K562 (cell line): ENCODE data around the gene TMEM164.

Source experiments
- MYNN ChIP-seq, 2 experiments: sonication (generic); formaldehyde crosslinking in 1 of 2; IDR thresholded peaks; 2 replicates each; pipeline versions ENCODE4 v1.5.0 to v1.6.1; 2016 to 2020; ENCODE audit warnings: antibody characterized with exemption in 1 of 2, missing genetic modification reagents in 1 of 2
- SIRT6 ChIP-seq: IDR thresholded peaks from one replicate; pipeline ENCODE4 v1.6.1; 2012; ENCODE audit warnings: low read depth, mild to moderate bottlenecking, control low read depth, inconsistent platforms, low read length, moderate library complexity
- YY1 ChIP-seq, 3 experiments: IDR thresholded peaks; 2 replicates each; pipeline ENCODE4 v1.6.1; 2011; ENCODE audit warnings: low read length in 2 of 3, mild to moderate bottlenecking in 2 of 3, moderate library complexity in 2 of 3, borderline replicate concordance in 1 of 3, control low read depth in 1 of 3, low read depth in 1 of 3; ENCODE audit not compliant: insufficient read depth in 3 of 3, insufficient replicate concordance in 2 of 3, control insufficient read depth in 1 of 3, insufficient read length in 1 of 3; ENCODE audit errors: extremely low read depth in 1 of 3
- TF ChIP-seq, protein P1 (sequence below): fragments of 450-650 bp; IDR thresholded peaks from 2 replicates; pipeline ENCODE4 v1.6.1; 2016; ENCODE audit warnings: antibody characterized with exemption
- TF ChIP-seq, protein P2 (sequence below), 3 experiments: IDR thresholded peaks in 2 of 3; conservative IDR thresholded peaks in 1 of 3; 2 replicates each; pipeline ENCODE4 v1.5.1; 2011 to 2012; ENCODE audit warnings: low read length in 3 of 3, mild to moderate bottlenecking in 3 of 3, control low read depth in 2 of 3, improper control_type of control experiment in 1 of 3, inconsistent platforms in 1 of 3, low read depth in 1 of 3, mixed read lengths in 1 of 3, moderate library complexity in 1 of 3; ENCODE audit not compliant: insufficient read depth in 2 of 3

DNA sequence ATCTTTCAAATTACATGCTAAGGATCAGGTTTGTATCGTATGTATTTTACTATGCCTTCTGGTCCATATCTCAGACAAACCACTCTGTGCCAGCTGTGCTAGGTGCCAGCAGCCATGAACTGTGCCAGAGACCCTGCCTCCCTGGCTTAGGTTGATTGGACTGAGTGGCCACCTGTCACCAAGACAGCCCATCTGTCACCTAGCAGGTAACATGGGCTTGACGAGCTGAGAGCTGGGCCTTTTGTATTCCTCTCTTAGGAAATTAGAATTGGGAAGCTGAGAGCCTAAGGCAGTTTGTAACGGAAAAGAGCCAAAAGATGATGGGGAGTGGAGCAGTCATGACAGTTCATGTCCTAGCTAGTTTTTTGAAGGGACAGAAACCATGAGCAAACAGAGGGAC lies 42.5 kb downstream of the TMEM164 start:
- TF ChIP-seq MYNN (IDR thresholded peaks at IDR 0.05) (no peak), MYNN (CRISPR knock-in tag; IDR thresholded peaks at IDR 0.05) (no peak), SIRT6 (no peak), YY1 (IDR thresholded peaks at IDR 0.05; ENCODE audit: borderline replicate concordance in 1 of 3, control insufficient read depth in 1 of 3, extremely low read depth in 1 of 3, insufficient read depth in 3 of 3, insufficient read length in 1 of 3, insufficient replicate concordance in 2 of 3, low read depth in 1 of 3, low read length in 2 of 3) (no peak)
- TF ChIP-seq, protein P1, sequence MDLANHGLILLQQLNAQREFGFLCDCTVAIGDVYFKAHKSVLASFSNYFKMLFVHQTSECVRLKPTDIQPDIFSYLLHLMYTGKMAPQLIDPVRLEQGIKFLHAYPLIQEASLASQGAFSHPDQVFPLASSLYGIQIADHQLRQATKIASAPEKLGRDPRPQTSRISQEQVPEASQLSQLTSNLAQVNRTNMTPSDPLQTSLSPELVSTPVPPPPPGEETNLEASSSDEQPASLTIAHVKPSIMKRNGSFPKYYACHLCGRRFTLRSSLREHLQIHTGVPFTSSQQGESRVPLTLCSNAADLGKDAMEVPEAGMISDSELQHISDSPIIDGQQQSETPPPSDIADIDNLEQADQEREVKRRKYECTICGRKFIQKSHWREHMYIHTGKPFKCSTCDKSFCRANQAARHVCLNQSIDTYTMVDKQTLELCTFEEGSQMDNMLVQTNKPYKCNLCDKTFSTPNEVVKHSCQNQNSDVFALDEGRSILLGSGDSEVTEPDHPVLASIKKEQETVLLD: no peak
- TF ChIP-seq, protein P2, sequence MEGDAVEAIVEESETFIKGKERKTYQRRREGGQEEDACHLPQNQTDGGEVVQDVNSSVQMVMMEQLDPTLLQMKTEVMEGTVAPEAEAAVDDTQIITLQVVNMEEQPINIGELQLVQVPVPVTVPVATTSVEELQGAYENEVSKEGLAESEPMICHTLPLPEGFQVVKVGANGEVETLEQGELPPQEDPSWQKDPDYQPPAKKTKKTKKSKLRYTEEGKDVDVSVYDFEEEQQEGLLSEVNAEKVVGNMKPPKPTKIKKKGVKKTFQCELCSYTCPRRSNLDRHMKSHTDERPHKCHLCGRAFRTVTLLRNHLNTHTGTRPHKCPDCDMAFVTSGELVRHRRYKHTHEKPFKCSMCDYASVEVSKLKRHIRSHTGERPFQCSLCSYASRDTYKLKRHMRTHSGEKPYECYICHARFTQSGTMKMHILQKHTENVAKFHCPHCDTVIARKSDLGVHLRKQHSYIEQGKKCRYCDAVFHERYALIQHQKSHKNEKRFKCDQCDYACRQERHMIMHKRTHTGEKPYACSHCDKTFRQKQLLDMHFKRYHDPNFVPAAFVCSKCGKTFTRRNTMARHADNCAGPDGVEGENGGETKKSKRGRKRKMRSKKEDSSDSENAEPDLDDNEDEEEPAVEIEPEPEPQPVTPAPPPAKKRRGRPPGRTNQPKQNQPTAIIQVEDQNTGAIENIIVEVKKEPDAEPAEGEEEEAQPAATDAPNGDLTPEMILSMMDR (IDR thresholded peaks at IDR 0.05 in 2 of 3, conservative IDR thresholded peaks at IDR 0.05 in 1 of 3; ENCODE audit: insufficient read depth in 2 of 3, low read depth in 1 of 3, low read length in 3 of 3): no peak
